Testis (tissue), 2 donors: ENCODE data around the gene GPR33.

Source experiments
- POLR2A ChIP-seq: fragments of 450-650 bp; IDR thresholded peaks from one replicate; pipeline ENCODE4 v1.6.1; 2017; ENCODE audit warnings: antibody characterized with exemption, mild to moderate bottlenecking, moderate library complexity
- TF ChIP-seq, protein P1 (sequence below), 3 experiments: fragments of 450-650 bp in 2 of 3; fragments of 200-600 bp in 1 of 3; sonication (generic) in 1 of 3; IDR thresholded peaks; one replicate each; pipeline ENCODE4 v1.5.1; 2016 to 2019; ENCODE audit warnings: antibody characterized with exemption in 3 of 3, mild to moderate bottlenecking in 2 of 3, moderate library complexity in 1 of 3

DNA sequence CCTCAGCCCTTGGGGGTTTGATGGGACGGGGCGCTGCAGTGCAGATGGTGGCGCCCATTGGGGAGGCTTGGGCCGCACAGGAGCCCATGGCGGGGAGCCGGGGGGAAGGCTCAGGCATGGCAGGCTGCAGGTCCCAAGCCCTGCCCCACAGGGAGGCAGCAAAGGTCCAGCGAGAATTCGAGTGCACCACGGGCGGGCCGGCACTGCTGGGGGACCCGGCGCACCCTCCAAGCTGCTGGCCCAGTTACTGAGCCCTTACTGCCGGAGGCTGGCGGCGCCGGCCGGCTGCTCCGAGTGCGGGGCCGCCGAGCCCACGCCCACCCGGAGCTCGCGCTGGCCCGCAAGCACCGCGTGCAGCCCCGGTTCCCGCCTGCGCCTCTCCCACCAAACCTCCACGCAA, 39.2 kb upstream of the GPR33 start:
- TF ChIP-seq, protein P1, sequence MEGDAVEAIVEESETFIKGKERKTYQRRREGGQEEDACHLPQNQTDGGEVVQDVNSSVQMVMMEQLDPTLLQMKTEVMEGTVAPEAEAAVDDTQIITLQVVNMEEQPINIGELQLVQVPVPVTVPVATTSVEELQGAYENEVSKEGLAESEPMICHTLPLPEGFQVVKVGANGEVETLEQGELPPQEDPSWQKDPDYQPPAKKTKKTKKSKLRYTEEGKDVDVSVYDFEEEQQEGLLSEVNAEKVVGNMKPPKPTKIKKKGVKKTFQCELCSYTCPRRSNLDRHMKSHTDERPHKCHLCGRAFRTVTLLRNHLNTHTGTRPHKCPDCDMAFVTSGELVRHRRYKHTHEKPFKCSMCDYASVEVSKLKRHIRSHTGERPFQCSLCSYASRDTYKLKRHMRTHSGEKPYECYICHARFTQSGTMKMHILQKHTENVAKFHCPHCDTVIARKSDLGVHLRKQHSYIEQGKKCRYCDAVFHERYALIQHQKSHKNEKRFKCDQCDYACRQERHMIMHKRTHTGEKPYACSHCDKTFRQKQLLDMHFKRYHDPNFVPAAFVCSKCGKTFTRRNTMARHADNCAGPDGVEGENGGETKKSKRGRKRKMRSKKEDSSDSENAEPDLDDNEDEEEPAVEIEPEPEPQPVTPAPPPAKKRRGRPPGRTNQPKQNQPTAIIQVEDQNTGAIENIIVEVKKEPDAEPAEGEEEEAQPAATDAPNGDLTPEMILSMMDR (IDR thresholded peaks at IDR 0.05) = no peak
- no peak for TF ChIP-seq POLR2A
